WTC11 (cell line): Measurements from ENCODE around the gene NRG3. TPM values are rescaled to one million over a fixed set of nuclear protein-coding genes. Genes with fewer than 3 reads are reported as not detected.

Experiments used
- ATAC-seq: fragments of 200-7000 bp; cut with Tn5 transposase; 2 replicates; pipeline ENCODE4 v1.10.0; 2021; ENCODE audit warnings: mild to moderate bottlenecking, moderate library complexity
- CTCF ChIA-PET: fragments of 300-600 bp; sonication (Branson Sonifier 250); formaldehyde crosslinking; loops from one replicate; lab custom pipeline; 2021; ENCODE audit warnings: antibody characterized with exemption; lab: Charles Lee
- POLR2A ChIA-PET: fragments of 350-600 bp; sonication (Branson Sonifier 250); formaldehyde crosslinking; loops from one replicate; lab custom pipeline; 2021; ENCODE audit warnings: antibody characterized with exemption; lab: Charles Lee
- DNase-seq: peaks from one replicate; pipeline ENCODE4 v3.0.0; 2021; ENCODE audit warnings: low spot score
- H3K27ac Mint-ChIP-seq: 2 replicates; pipeline ENCODE4 v1.8.0; 2021; ENCODE audit warnings: mixed read lengths
- H3K27me3 Mint-ChIP-seq: 2 replicates; pipeline ENCODE4 v1.8.0; 2021; ENCODE audit warnings: low read depth, mild to moderate bottlenecking, moderate library complexity, mixed read lengths
- H3K36me3 Mint-ChIP-seq: 2 replicates; pipeline ENCODE4 v1.8.0; 2021; ENCODE audit warnings: mixed read lengths
- H3K4me1 Mint-ChIP-seq: 2 replicates; pipeline ENCODE4 v1.8.0; 2022; ENCODE audit warnings: mixed read lengths
- H3K4me3 Mint-ChIP-seq: 2 replicates; pipeline ENCODE4 v1.8.0; 2021; ENCODE audit warnings: mild to moderate bottlenecking, moderate library complexity, mixed read lengths
- H3K9me3 Mint-ChIP-seq: 2 replicates; pipeline ENCODE4 v1.8.0; 2021; ENCODE audit warnings: mixed read lengths
- CREB1 ChIP-seq: sonication (generic); formaldehyde crosslinking; IDR thresholded peaks from 2 replicates; pipeline ENCODE4 v1.8.0; 2023; ENCODE audit warnings: mild to moderate bottlenecking, missing genetic modification reagents
- EMX1 ChIP-seq: fragments of 250-450 bp; sonication (Bioruptor Pico); IDR thresholded peaks from 2 replicates; pipeline ENCODE4 v1.8.0; 2021; ENCODE audit warnings: mild to moderate bottlenecking
- ESRRA ChIP-seq: sonication (generic); formaldehyde crosslinking; IDR thresholded peaks from 2 replicates; pipeline ENCODE4 v1.8.1; 2022; ENCODE audit warnings: mild to moderate bottlenecking, missing genetic modification reagents, borderline replicate concordance
- HMGA2 ChIP-seq: fragments of 250-450 bp; sonication (Bioruptor Pico); IDR thresholded peaks from 2 replicates; pipeline ENCODE4 v1.4.0; 2021; ENCODE audit warnings: mild to moderate bottlenecking, moderate library complexity
- PRRX2 ChIP-seq: fragments of 250-450 bp; sonication (Bioruptor Pico); IDR thresholded peaks from 2 replicates; pipeline ENCODE4 v1.8.0; 2021; ENCODE audit warnings: mild to moderate bottlenecking
- RELA ChIP-seq: sonication (generic); formaldehyde crosslinking; IDR thresholded peaks from 2 replicates; pipeline ENCODE4 v1.8.1; 2022; ENCODE audit warnings: missing genetic modification reagents, mild to moderate bottlenecking, borderline replicate concordance
- SMAD3 ChIP-seq: sonication (generic); formaldehyde crosslinking; IDR thresholded peaks from 2 replicates; pipeline ENCODE4 v1.8.0; 2022; ENCODE audit warnings: missing genetic modification reagents, mild to moderate bottlenecking, borderline replicate concordance
- SP1 ChIP-seq: sonication (generic); formaldehyde crosslinking; conservative IDR thresholded peaks from 2 replicates; pipeline ENCODE4 v1.8.1; 2022; ENCODE audit warnings: missing genetic modification reagents
- TCF7 ChIP-seq: sonication (generic); formaldehyde crosslinking; IDR thresholded peaks from 2 replicates; pipeline ENCODE4 v1.8.0; 2022; ENCODE audit warnings: mild to moderate bottlenecking, low read depth, missing genetic modification reagents, moderate library complexity
- TEAD1 ChIP-seq: sonication (generic); formaldehyde crosslinking; IDR thresholded peaks from 2 replicates; pipeline ENCODE4 v1.8.0; 2022; ENCODE audit warnings: mild to moderate bottlenecking, missing genetic modification reagents
- TEAD4 ChIP-seq: sonication (generic); formaldehyde crosslinking; IDR thresholded peaks from 2 replicates; pipeline ENCODE4 v1.8.0; 2022; ENCODE audit warnings: mild to moderate bottlenecking, missing genetic modification reagents
- ZNF317 ChIP-seq: sonication (generic); formaldehyde crosslinking; IDR thresholded peaks from 2 replicates; pipeline ENCODE4 v1.8.1; 2023; ENCODE audit warnings: low read depth, mild to moderate bottlenecking, moderate library complexity, missing genetic modification reagents, borderline replicate concordance
- ZNF396 ChIP-seq: fragments of 250-450 bp; sonication (Bioruptor Pico); IDR thresholded peaks from 2 replicates; pipeline ENCODE4 v1.8.0; 2021; ENCODE audit warnings: mild to moderate bottlenecking, moderate library complexity, borderline replicate concordance
- total RNA-seq: library from RNA; stranded (reverse); gene quantifications from 3 replicates; pipeline ENCODE4 v1.2.3, GENCODE V29; 2021
- TF ChIP-seq, protein P1 (sequence below): sonication (generic); formaldehyde crosslinking; IDR thresholded peaks from 2 replicates; pipeline ENCODE4 v1.8.1; 2023; ENCODE audit warnings: mild to moderate bottlenecking, missing genetic modification reagents, moderate library complexity
- TF ChIP-seq, protein P2 (sequence below): fragments of 250-450 bp; sonication (Bioruptor Pico); conservative IDR thresholded peaks from 2 replicates; pipeline ENCODE4 v1.9.0; 2021; ENCODE audit warnings: mild to moderate bottlenecking
- TF ChIP-seq, protein P3 (sequence below): sonication (generic); formaldehyde crosslinking; IDR thresholded peaks from 2 replicates; pipeline ENCODE4 v1.8.0; 2023; ENCODE audit warnings: missing genetic modification reagents, mild to moderate bottlenecking, borderline replicate concordance
- TF ChIP-seq, protein P4 (sequence below): sonication (generic); formaldehyde crosslinking; conservative IDR thresholded peaks from 2 replicates; pipeline ENCODE4 v1.8.1; 2023; ENCODE audit warnings: mild to moderate bottlenecking, low read depth, missing genetic modification reagents, moderate library complexity
- TF ChIP-seq, protein P5 (sequence below): fragments of 200-600 bp; IDR thresholded peaks from 2 replicates; pipeline ENCODE4 v1.8.0; 2022; ENCODE audit warnings: antibody characterized with exemption
- TF ChIP-seq, protein P6 (sequence below): sonication (generic); formaldehyde crosslinking; IDR thresholded peaks from 2 replicates; pipeline ENCODE4 v1.8.1; 2023; ENCODE audit warnings: mild to moderate bottlenecking, missing genetic modification reagents, borderline replicate concordance
- TF ChIP-seq, protein P7 (sequence below): fragments of 250-450 bp; sonication (Bioruptor Pico); IDR thresholded peaks from 2 replicates; pipeline ENCODE4 v1.9.0; 2021; ENCODE audit warnings: mild to moderate bottlenecking

Gene NRG3
- total RNA-seq, 1 experiment from 2014 or later = 7.0 TPM

- ATAC-seq (no peak), DNase-seq (no peak)
- no peaks in the 10 kb centered on the region for H3K27me3 Mint-ChIP-seq
- H3K4me3 Mint-ChIP-seq = no peak overlapping the region
- no peak overlapping the region for H3K27ac Mint-ChIP-seq
- no peaks in the 10 kb centered on the region for H3K36me3 Mint-ChIP-seq
- H3K9me3 Mint-ChIP-seq = no peaks in the 10 kb centered on the region
- CTCF ChIA-PET = no interaction called here
- H3K4me1 Mint-ChIP-seq = peaks cover 16% of the 10 kb centered on the region
- POLR2A ChIA-PET = no interaction called here
- no peak for TF ChIP-seq ESRRA (CRISPR knock-in tag)
- TF ChIP-seq RELA (CRISPR knock-in tag) = no peak
- TF ChIP-seq, protein P1, sequence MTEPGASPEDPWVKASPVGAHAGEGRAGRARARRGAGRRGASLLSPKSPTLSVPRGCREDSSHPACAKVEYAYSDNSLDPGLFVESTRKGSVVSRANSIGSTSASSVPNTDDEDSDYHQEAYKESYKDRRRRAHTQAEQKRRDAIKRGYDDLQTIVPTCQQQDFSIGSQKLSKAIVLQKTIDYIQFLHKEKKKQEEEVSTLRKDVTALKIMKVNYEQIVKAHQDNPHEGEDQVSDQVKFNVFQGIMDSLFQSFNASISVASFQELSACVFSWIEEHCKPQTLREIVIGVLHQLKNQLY = no peak
- no peak for TF ChIP-seq ZNF317 (CRISPR knock-in tag)
- TF ChIP-seq, protein P2, sequence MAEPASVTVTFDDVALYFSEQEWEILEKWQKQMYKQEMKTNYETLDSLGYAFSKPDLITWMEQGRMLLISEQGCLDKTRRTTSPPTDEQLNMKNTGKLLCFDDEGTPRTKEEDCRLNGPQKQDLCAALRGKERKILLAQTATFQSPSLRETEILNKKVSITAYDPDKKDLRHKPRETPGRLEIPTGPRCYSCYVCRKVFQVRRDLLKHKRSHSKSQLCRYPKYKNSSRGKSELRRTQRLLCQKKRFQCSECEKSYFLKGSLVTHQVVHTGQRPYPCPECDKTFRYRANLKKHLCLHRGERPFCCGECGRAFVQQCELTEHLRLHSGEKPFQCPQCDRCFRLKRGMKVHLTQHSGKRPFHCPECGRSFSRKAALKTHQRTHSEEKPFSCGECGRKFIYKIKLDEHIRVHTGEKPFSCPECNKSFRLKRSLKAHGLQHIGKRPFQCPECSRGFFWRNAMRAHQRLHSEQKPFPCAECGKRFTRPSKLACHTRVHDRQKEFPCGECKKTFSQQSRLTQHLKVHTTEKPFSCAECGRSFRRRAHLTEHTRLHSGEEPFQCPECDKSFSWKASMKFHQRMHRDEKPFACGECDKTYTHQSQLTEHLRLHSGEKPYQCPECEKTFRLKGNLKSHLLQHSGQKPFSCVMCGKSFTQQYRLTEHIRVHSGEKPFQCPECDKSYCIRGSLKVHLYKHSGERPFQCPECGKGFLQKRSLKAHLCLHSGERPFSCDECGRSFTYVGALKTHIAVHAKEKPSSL = no peak
- TF ChIP-seq, protein P3, sequence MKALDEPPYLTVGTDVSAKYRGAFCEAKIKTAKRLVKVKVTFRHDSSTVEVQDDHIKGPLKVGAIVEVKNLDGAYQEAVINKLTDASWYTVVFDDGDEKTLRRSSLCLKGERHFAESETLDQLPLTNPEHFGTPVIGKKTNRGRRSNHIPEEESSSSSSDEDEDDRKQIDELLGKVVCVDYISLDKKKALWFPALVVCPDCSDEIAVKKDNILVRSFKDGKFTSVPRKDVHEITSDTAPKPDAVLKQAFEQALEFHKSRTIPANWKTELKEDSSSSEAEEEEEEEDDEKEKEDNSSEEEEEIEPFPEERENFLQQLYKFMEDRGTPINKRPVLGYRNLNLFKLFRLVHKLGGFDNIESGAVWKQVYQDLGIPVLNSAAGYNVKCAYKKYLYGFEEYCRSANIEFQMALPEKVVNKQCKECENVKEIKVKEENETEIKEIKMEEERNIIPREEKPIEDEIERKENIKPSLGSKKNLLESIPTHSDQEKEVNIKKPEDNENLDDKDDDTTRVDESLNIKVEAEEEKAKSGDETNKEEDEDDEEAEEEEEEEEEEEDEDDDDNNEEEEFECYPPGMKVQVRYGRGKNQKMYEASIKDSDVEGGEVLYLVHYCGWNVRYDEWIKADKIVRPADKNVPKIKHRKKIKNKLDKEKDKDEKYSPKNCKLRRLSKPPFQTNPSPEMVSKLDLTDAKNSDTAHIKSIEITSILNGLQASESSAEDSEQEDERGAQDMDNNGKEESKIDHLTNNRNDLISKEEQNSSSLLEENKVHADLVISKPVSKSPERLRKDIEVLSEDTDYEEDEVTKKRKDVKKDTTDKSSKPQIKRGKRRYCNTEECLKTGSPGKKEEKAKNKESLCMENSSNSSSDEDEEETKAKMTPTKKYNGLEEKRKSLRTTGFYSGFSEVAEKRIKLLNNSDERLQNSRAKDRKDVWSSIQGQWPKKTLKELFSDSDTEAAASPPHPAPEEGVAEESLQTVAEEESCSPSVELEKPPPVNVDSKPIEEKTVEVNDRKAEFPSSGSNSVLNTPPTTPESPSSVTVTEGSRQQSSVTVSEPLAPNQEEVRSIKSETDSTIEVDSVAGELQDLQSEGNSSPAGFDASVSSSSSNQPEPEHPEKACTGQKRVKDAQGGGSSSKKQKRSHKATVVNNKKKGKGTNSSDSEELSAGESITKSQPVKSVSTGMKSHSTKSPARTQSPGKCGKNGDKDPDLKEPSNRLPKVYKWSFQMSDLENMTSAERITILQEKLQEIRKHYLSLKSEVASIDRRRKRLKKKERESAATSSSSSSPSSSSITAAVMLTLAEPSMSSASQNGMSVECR = no peak
- TF ChIP-seq ZNF396 (CRISPR knock-in tag) = no peak
- TF ChIP-seq PRRX2 (CRISPR knock-in tag) = no peak
- TF ChIP-seq HMGA2 (CRISPR knock-in tag) = no peak
- TF ChIP-seq TCF7 (CRISPR knock-in tag) = no peak
- TF ChIP-seq SP1 (CRISPR knock-in tag) = no peak
- TF ChIP-seq TEAD1 (CRISPR knock-in tag) = no peak
- TF ChIP-seq, protein P4, sequence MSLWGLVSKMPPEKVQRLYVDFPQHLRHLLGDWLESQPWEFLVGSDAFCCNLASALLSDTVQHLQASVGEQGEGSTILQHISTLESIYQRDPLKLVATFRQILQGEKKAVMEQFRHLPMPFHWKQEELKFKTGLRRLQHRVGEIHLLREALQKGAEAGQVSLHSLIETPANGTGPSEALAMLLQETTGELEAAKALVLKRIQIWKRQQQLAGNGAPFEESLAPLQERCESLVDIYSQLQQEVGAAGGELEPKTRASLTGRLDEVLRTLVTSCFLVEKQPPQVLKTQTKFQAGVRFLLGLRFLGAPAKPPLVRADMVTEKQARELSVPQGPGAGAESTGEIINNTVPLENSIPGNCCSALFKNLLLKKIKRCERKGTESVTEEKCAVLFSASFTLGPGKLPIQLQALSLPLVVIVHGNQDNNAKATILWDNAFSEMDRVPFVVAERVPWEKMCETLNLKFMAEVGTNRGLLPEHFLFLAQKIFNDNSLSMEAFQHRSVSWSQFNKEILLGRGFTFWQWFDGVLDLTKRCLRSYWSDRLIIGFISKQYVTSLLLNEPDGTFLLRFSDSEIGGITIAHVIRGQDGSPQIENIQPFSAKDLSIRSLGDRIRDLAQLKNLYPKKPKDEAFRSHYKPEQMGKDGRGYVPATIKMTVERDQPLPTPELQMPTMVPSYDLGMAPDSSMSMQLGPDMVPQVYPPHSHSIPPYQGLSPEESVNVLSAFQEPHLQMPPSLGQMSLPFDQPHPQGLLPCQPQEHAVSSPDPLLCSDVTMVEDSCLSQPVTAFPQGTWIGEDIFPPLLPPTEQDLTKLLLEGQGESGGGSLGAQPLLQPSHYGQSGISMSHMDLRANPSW = no peak
- TF ChIP-seq, protein P5, sequence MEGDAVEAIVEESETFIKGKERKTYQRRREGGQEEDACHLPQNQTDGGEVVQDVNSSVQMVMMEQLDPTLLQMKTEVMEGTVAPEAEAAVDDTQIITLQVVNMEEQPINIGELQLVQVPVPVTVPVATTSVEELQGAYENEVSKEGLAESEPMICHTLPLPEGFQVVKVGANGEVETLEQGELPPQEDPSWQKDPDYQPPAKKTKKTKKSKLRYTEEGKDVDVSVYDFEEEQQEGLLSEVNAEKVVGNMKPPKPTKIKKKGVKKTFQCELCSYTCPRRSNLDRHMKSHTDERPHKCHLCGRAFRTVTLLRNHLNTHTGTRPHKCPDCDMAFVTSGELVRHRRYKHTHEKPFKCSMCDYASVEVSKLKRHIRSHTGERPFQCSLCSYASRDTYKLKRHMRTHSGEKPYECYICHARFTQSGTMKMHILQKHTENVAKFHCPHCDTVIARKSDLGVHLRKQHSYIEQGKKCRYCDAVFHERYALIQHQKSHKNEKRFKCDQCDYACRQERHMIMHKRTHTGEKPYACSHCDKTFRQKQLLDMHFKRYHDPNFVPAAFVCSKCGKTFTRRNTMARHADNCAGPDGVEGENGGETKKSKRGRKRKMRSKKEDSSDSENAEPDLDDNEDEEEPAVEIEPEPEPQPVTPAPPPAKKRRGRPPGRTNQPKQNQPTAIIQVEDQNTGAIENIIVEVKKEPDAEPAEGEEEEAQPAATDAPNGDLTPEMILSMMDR = no peak
- no peak for TF ChIP-seq EMX1 (CRISPR knock-in tag)
- no peak for TF ChIP-seq SMAD3 (CRISPR knock-in tag)
- no peak for TF ChIP-seq CREB1 (CRISPR knock-in tag)
- TF ChIP-seq TEAD4 (CRISPR knock-in tag) = no peak
- TF ChIP-seq, protein P6, sequence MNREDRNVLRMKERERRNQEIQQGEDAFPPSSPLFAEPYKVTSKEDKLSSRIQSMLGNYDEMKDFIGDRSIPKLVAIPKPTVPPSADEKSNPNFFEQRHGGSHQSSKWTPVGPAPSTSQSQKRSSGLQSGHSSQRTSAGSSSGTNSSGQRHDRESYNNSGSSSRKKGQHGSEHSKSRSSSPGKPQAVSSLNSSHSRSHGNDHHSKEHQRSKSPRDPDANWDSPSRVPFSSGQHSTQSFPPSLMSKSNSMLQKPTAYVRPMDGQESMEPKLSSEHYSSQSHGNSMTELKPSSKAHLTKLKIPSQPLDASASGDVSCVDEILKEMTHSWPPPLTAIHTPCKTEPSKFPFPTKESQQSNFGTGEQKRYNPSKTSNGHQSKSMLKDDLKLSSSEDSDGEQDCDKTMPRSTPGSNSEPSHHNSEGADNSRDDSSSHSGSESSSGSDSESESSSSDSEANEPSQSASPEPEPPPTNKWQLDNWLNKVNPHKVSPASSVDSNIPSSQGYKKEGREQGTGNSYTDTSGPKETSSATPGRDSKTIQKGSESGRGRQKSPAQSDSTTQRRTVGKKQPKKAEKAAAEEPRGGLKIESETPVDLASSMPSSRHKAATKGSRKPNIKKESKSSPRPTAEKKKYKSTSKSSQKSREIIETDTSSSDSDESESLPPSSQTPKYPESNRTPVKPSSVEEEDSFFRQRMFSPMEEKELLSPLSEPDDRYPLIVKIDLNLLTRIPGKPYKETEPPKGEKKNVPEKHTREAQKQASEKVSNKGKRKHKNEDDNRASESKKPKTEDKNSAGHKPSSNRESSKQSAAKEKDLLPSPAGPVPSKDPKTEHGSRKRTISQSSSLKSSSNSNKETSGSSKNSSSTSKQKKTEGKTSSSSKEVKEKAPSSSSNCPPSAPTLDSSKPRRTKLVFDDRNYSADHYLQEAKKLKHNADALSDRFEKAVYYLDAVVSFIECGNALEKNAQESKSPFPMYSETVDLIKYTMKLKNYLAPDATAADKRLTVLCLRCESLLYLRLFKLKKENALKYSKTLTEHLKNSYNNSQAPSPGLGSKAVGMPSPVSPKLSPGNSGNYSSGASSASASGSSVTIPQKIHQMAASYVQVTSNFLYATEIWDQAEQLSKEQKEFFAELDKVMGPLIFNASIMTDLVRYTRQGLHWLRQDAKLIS (CRISPR knock-in tag) = no peak
- TF ChIP-seq, protein P7, sequence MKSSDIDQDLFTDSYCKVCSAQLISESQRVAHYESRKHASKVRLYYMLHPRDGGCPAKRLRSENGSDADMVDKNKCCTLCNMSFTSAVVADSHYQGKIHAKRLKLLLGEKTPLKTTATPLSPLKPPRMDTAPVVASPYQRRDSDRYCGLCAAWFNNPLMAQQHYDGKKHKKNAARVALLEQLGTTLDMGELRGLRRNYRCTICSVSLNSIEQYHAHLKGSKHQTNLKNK = no peak
Measured at GRCh38 chr10:82575318-82575717, 700.3 kb downstream of the NRG3 start.
